A375 (cell line): ENCODE data around the gene TPSG1. TPM values are rescaled to one million over a fixed set of nuclear protein-coding genes. Genes with fewer than 3 reads are reported as not detected.

Source experiments
- total RNA-seq: library from RNA; depleted of rRNA; stranded (reverse); fragments of >200 nt; shearing (Covaris generic); gene quantifications from 2 replicates; pipeline ENCODE4 v1.2.3, GENCODE V29; 2014; rRNA removed

Gene TPSG1
- not detected in 2 replicates for total RNA-seq

GRCh38 chr16:1225051-1225451 is at the start of gene TPSG1:
Gene TPSG1 (minus strand): TSS chr16:1225268. CDS start chr16:1225252, 16 bp downstream.

GRCh38 chr16:1255276-1256122 is 30.4 kb upstream of the TPSG1 start, which contains the start of gene TPSD1:
Gene TPSD1 (plus strand): TSS chr16:1256069. CDS start chr16:1256281, 212 bp downstream.

DNA sequence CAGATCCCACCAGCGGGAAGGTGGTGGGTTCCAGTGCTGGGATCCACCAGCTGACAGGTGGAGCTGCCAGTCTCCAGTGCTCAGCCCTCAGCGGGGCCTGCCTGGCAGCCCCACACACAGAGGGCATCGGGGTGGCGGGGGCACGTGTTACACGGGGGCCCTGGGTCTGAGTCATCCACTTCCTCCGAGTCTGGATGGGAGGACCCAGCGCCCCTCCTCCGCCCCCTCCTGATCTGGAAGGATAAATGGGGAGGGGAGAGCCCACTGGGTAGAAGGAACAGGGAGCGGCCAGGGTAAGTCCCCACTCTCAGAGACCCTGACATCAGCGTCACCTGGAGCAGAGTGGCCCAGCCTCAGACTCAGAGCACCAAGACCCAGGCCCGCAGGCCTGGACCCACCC is 15.4 kb upstream of the TPSG1 start, which contains the start of gene TPSAB1:
TPSAB1 (plus strand) TSS at position 270 of the 400 bp plus-strand sequence. CDS start 234 bp downstream, outside the sequence.

GRCh38 chr16:1230084-1230470 is 5.0 kb upstream of the TPSG1 start, which contains the start of gene TPSB2:
Gene TPSB2 (minus strand): TSS chr16:1230184. CDS start chr16:1229951, 233 bp downstream.

Other genes with a start within 250 kb of the TPSG1 start
- 0.87 and 1.3 TPM in 2 replicates for gene SOX8, start 243.5 kb downstream of the TPSG1 start, total RNA-seq
- not detected in 2 replicates for gene SSTR5, start 152.5 kb downstream of the TPSG1 start, total RNA-seq
- not detected in 2 replicates for gene C1QTNF8, start 129.0 kb downstream of the TPSG1 start, total RNA-seq
- not detected in 2 replicates for gene CACNA1H, start 72.2 kb downstream of the TPSG1 start, total RNA-seq
- not detected in 2 replicates for gene TPSB2, start 4.9 kb upstream of the TPSG1 start, total RNA-seq
- gene TPSAB1, start 15.4 kb upstream of the TPSG1 start, total RNA-seq, result not detected in 2 replicates
- not detected in 2 replicates for gene TPSD1, start 30.8 kb upstream of the TPSG1 start, total RNA-seq
- gene UBE2I, start 84.4 kb upstream of the TPSG1 start, total RNA-seq, result 87.7 and 92.0 TPM in 2 replicates
- 2.0 and 2.3 TPM in 2 replicates for gene BAIAP3, start 108.4 kb upstream of the TPSG1 start, total RNA-seq
- 118 and 121 TPM in 2 replicates for gene TSR3, start 126.6 kb upstream of the TPSG1 start, total RNA-seq
- 44.4 and 45.1 TPM in 2 replicates for gene GNPTG, start 126.7 kb upstream of the TPSG1 start, total RNA-seq
- gene UNKL, start 189.4 kb upstream of the TPSG1 start, total RNA-seq, result 12.9 and 19.0 TPM in 2 replicates
- 59.5 and 73.9 TPM in 2 replicates for gene UQCC4, start 195.5 kb upstream of the TPSG1 start, total RNA-seq
- not detected in 2 replicates for gene PERCC1, start 205.8 kb upstream of the TPSG1 start, total RNA-seq
- gene CCDC154, start 219.3 kb upstream of the TPSG1 start, total RNA-seq, result 2.1 TPM in 1 of 2 replicates, not detected in the other
- gene CLCN7, start 249.8 kb upstream of the TPSG1 start, total RNA-seq, result 103 and 114 TPM in 2 replicates